GM23248 (cell line): ENCODE data around the gene IFT43. TPM values are rescaled to one million over a fixed set of nuclear protein-coding genes. Genes with fewer than 3 reads are reported as not detected.

ENCODE experiments used
- DNase-seq: peaks from one replicate; pipeline ENCODE4 v3.0.0-alpha.2; 2015
- H2AFZ ChIP-seq: fragments of 200-600 bp; sonication (generic); 2 replicates; pipeline ENCODE4 v1.6.1; 2016; ENCODE audit warnings: antibody characterized with exemption
- H3F3A ChIP-seq: fragments of 200-600 bp; sonication (generic); 2 replicates; pipeline ENCODE4 v1.6.1; 2016; ENCODE audit warnings: mild to moderate bottlenecking, antibody characterized with exemption, mixed run types; ENCODE audit not compliant: insufficient read depth
- H3K27ac ChIP-seq: fragments of 200-600 bp; sonication (generic); 2 replicates; pipeline ENCODE4 v1.5.1; 2016; ENCODE audit warnings: mild to moderate bottlenecking
- H3K27me3 ChIP-seq: fragments of 200-600 bp; sonication (generic); replicated peaks from 2 replicates; pipeline ENCODE4 v1.6.1; 2016; ENCODE audit warnings: mild to moderate bottlenecking; ENCODE audit not compliant: insufficient read depth
- H3K36me3 ChIP-seq: fragments of 200-600 bp; sonication (generic); 2 replicates; pipeline ENCODE4 v1.6.1; 2016; ENCODE audit warnings: low read depth, mild to moderate bottlenecking
- H3K4me1 ChIP-seq: fragments of 200-600 bp; sonication (generic); 2 replicates; pipeline ENCODE4 v1.6.1; 2016; ENCODE audit warnings: mild to moderate bottlenecking; ENCODE audit not compliant: insufficient read depth
- H3K4me2 ChIP-seq: fragments of 200-600 bp; sonication (generic); one replicate; pipeline ENCODE4 v1.6.1; 2016; ENCODE audit warnings: mild to moderate bottlenecking; ENCODE audit not compliant: unreplicated experiment
- H3K4me3 ChIP-seq: fragments of 200-600 bp; sonication (generic); 2 replicates; pipeline ENCODE4 v1.5.1; 2016; ENCODE audit warnings: mild to moderate bottlenecking
- H3K79me2 ChIP-seq: fragments of 200-600 bp; sonication (generic); 2 replicates; pipeline ENCODE4 v1.6.1; 2016; ENCODE audit warnings: mild to moderate bottlenecking; ENCODE audit not compliant: insufficient read depth
- H3K9ac ChIP-seq: fragments of 200-600 bp; sonication (generic); 2 replicates; pipeline ENCODE4 v1.6.1; 2016; ENCODE audit warnings: mild to moderate bottlenecking
- H3K9me2 ChIP-seq: fragments of 200-600 bp; sonication (generic); 2 replicates; pipeline ENCODE4 v1.6.1; 2016; ENCODE audit warnings: mixed run types, mild to moderate bottlenecking, moderate library complexity; ENCODE audit not compliant: insufficient read depth
- H3K9me3 ChIP-seq: fragments of 200-600 bp; sonication (generic); one replicate; pipeline ENCODE4 v1.6.1; 2017; ENCODE audit warnings: low read depth
- H4K20me1 ChIP-seq: fragments of 200-600 bp; sonication (generic); 2 replicates; pipeline ENCODE4 v1.6.0; 2016; ENCODE audit not compliant: insufficient read depth
- EZH2 ChIP-seq: fragments of 200-600 bp; sonication (generic); IDR thresholded peaks from 2 replicates; pipeline ENCODE4 v1.6.1; 2018; ENCODE audit warnings: antibody characterized with exemption, mild to moderate bottlenecking; ENCODE audit not compliant: insufficient read depth, poor library complexity, severe bottlenecking
- EZH2phosphoT487 ChIP-seq: fragments of 200-600 bp; sonication (generic); IDR thresholded peaks from 2 replicates; pipeline ENCODE4 v1.6.1; 2018; ENCODE audit warnings: antibody characterized with exemption, moderate library complexity, mild to moderate bottlenecking, low read depth; ENCODE audit not compliant: insufficient read depth
- WGBS, 2 experiments: methylation state at CpG; one replicate each; pipeline ENCODE4 v1.1.6; 2015 to 2017; ENCODE audit warnings: low lambda C conversion rate in 2 of 2, low coverage in 1 of 2; ENCODE audit errors: missing lambda C conversion rate in 2 of 2; 5-methylcytosine and 5-hydroxymethylcytosine counted together
- in situ Hi-C: fragments of 300-500 bp; cut with MboI; formaldehyde crosslinking; loops from 2 replicates; pipeline ENCODE4 v1.15.0; 2020
- polyA plus RNA-seq: library from polyadenylated mRNA; unstranded; fragments of >200 nt; fragmentation: Nextera tagmentation; extraction: Ambion mirVana; gene quantifications from 2 replicates; pipeline ENCODE4 v1.2.1, GENCODE V29; 2016
- total RNA-seq: library from RNA; depleted of rRNA; stranded (reverse); fragments of >200 nt; shearing (Covaris generic); gene quantifications from 2 replicates; pipeline ENCODE4 v1.2.3, GENCODE V29; 2014

Gene IFT43
- total and polyA plus RNA-seq, 2 experiments from 2014 or later: 41.4 to 67.9 TPM

DNA sequence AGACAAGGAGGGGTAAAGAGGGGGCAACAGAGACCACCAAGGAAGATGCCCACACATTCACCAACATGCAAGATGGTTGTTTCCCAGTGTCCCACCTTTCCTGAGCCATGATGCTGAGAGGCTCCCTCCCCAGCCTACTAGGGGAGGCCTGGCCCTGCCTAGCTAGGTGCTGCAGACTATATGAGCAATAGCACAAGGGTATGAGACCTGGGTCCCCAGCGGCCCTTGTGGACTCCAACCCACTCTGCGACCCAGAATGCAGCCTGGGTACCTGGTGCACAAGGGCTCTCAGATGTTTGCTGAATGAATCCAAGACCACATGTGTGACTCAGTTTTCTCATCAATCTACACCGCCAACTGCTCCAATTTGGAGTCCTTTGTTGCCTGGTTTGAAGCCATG is 17.7 kb upstream of the IFT43 start:
- Histone ChIP-seq H4K20me1 (no peaks in the 10 kb centered on the region), H3K9me3 (no peaks in the 10 kb centered on the region), H3K4me3 (no peak overlapping the region), H3K4me2 (no peak overlapping the region), H3K27ac (no peak overlapping the region), H3K9me2 (no peaks in the 10 kb centered on the region), H3K4me1 (no peaks in the 10 kb centered on the region), H3K36me3 (no peaks in the 10 kb centered on the region), H3K79me2 (no peaks in the 10 kb centered on the region), H2AFZ (no peak overlapping the region), H3K27me3 (no peaks in the 10 kb centered on the region), H3F3A (no peaks in the 10 kb centered on the region; the same call in 1 of the 2 replicates), H3K9ac (no peak overlapping the region)
- peak; percentile 15 for DNase-seq
- 94 to 97% methylated on average over 3 of the region's 3 CpGs for WGBS, 2 experiments
- TF ChIP-seq EZH2 (no peak), EZH2phosphoT487 (no peak)
- in situ Hi-C loops: no loop called here

- Histone ChIP-seq H4K20me1 (no peaks in the 10 kb centered on the region), H3K9me2 (no peaks in the 10 kb centered on the region), H3F3A (no peaks in the 10 kb centered on the region; the same call in 1 of the 2 replicates), H3K27ac (no peak overlapping the region), H3K36me3 (no peaks in the 10 kb centered on the region), H3K4me1 (no peaks in the 10 kb centered on the region), H3K4me3 (no peak overlapping the region), H3K27me3 (no peaks in the 10 kb centered on the region), H3K9ac (no peak overlapping the region), H3K79me2 (no peaks in the 10 kb centered on the region), H3K9me3 (no peaks in the 10 kb centered on the region), H3K4me2 (no peak overlapping the region), H2AFZ (no peak overlapping the region)
- no peak for TF ChIP-seq EZH2phosphoT487
- TF ChIP-seq EZH2: no peak
- 7 to 10% methylated on average over 4 of the region's 4 CpGs for WGBS, 2 experiments
- DNase-seq: peak; percentile 75
- in situ Hi-C loops: no loop called here
Measured at GRCh38 chr14:75968456-75968855, 17.1 kb upstream of the IFT43 start.

DNA sequence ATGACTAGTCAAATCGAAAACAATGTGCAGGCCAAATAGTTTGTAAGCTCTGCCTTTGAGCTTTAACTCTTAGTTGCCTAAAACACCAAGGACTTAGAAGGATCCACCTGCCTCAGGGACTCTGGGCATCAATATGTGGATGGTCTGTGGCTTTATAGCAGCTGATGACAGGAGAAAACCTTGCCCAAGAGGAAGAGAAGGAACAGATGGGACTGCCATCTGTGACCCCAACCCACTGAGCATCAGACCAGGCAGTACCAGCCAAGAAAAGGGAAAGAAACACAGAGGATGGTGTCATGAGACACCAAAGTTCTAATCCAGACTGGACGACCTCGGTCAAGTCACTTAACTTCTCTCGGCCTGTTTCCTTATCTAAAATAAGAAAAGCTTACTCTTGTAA is 16.4 kb upstream of the IFT43 start:
- WGBS, 2 experiments: 43 to 51% methylated on average over 4 of the region's 4 CpGs
- Histone ChIP-seq H3K27ac (no peak overlapping the region), H3K9me3 (no peaks in the 10 kb centered on the region), H3K4me1 (no peaks in the 10 kb centered on the region), H3K9me2 (no peaks in the 10 kb centered on the region), H3F3A (no peaks in the 10 kb centered on the region; the same call in 1 of the 2 replicates), H3K9ac (no peak overlapping the region), H3K4me3 (no peak overlapping the region), H3K36me3 (no peaks in the 10 kb centered on the region), H3K4me2 (no peak overlapping the region), H3K27me3 (no peaks in the 10 kb centered on the region), H4K20me1 (no peaks in the 10 kb centered on the region), H3K79me2 (no peaks in the 10 kb centered on the region), H2AFZ (no peak overlapping the region)
- in situ Hi-C loops: no loop called here
- DNase-seq: no peak
- no peak for TF ChIP-seq EZH2
- no peak for TF ChIP-seq EZH2phosphoT487

GRCh38 chr14:75969891-75970290 is 15.7 kb upstream of the IFT43 start:
- Histone ChIP-seq H3K27me3 (no peaks in the 10 kb centered on the region), H3K9me3 (no peaks in the 10 kb centered on the region), H4K20me1 (no peaks in the 10 kb centered on the region), H3K9ac (no peak overlapping the region), H3F3A (no peaks in the 10 kb centered on the region; the same call in 1 of the 2 replicates), H3K27ac (no peak overlapping the region), H3K4me2 (no peak overlapping the region), H3K36me3 (no peaks in the 10 kb centered on the region), H3K9me2 (no peaks in the 10 kb centered on the region), H3K4me3 (no peak overlapping the region), H3K79me2 (no peaks in the 10 kb centered on the region), H2AFZ (no peak overlapping the region), H3K4me1 (no peaks in the 10 kb centered on the region)
- 78 to 82% methylated on average over 8 of the region's 8 CpGs for WGBS, 2 experiments
- in situ Hi-C loops: no loop called here
- peak; percentile 13 for DNase-seq
- no peak for TF ChIP-seq EZH2phosphoT487
- no peak for TF ChIP-seq EZH2

GRCh38 chr14:75970989-75971388 is 14.6 kb upstream of the IFT43 start:
- no peak overlapping the region for H3K4me2 ChIP-seq
- no peak overlapping the region for H3K9ac ChIP-seq
- in situ Hi-C loops: no loop called here
- no peaks in the 10 kb centered on the region for H3K79me2 ChIP-seq
- no peaks in the 10 kb centered on the region for H3K9me2 ChIP-seq
- no peaks in the 10 kb centered on the region for H3K4me1 ChIP-seq
- no peak for DNase-seq
- H3K27me3 ChIP-seq: no peaks in the 10 kb centered on the region
- H3K36me3 ChIP-seq: no peaks in the 10 kb centered on the region
- H3K27ac ChIP-seq: no peak overlapping the region
- no peaks in the 10 kb centered on the region for H4K20me1 ChIP-seq
- TF ChIP-seq EZH2 (no peak), EZH2phosphoT487 (no peak)
- no peak overlapping the region for H2AFZ ChIP-seq
- no peaks in the 10 kb centered on the region; the same call in 1 of the 2 replicates for H3F3A ChIP-seq
- 92 to 95% methylated on average over 9 of the region's 9 CpGs for WGBS, 2 experiments
- H3K9me3 ChIP-seq: no peaks in the 10 kb centered on the region
- no peak overlapping the region for H3K4me3 ChIP-seq
